ENCODE measurements around the gene PTPRCAP. TPM values are rescaled to one million over a fixed set of nuclear protein-coding genes. Genes with fewer than 3 reads are reported as not detected.
A peak's percentile ranks its signal among the peaks of the same experiment; 100 is the strongest.

Gene PTPRCAP, protein sequence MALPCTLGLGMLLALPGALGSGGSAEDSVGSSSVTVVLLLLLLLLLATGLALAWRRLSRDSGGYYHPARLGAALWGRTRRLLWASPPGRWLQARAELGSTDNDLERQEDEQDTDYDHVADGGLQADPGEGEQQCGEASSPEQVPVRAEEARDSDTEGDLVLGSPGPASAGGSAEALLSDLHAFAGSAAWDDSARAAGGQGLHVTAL
- total RNA-seq (262 and 266 TPM in 2 replicates), polyA plus RNA-seq (353 and 565 TPM in 2 replicates), polyA minus RNA-seq (970 and 1,353 TPM in 2 replicates)
- total RNA-seq (2013) = 280 TPM

DNA sequence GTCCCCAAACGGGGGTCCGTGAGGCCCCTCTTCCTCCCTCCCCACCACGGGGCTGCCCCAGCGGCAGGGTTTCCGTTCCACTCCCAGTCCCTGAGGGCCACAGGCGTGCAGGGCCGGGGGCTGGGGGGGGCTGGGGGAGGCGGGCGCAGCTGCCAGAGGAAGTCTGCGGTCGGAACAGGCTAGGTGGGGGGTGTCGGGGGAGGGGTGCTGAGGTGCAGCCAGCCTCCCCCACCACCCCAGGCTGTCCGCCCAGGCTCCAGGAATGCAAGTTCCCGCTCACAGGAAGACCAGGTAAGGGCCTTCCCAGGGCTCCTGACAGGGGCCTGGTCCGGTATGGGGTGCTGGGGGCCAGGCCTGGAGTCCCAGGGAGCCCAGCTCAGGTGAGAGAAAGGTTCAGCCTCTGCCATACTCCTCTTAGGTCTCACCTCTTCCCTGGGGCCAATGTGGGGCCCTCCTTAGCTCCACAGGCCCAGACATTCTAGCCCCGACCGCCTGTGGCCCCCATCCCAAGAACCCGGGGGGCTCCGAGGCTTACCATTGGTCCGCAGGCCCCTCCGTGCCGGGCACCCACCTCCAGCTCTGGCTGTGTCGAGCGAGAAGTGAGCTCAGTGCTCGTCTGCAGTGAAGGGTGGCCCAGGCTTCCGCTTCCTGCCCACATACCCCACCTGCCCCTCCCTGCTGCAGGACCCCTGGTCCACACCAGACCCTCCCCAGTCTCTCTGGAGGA lies at the start of gene PTPRCAP:
Gene PTPRCAP, minus strand, starts transcription at position 601 of the 727 bp plus-strand sequence. Its CDS starts 63 bp downstream, at position 538.
- DNase-seq (peak; percentile 82), ATAC-seq (ENCODE audit: low read depth) (peak; percentile 53)
- Histone ChIP-seq H3K9me3 (ENCODE audit: control extremely low read depth in 1 of 3, control insufficient read depth in 2 of 3, insufficient read depth in 1 of 3, low read length in 2 of 3) (peaks cover 0 to 3% (median 0%) of the 10 kb centered on the region in 3 donors), H3K27me3 (replicated peaks in 1 of 4; ENCODE audit: control extremely low read depth in 1 of 4, control insufficient read depth in 3 of 4, insufficient read depth in 4 of 4, low read length in 3 of 4) (no peaks in the 10 kb centered on the region), H3K4me1 (ENCODE audit: control insufficient read depth in 2 of 2, insufficient read depth in 2 of 2, low read length in 2 of 2) (peaks cover 68 to 89% of the 10 kb centered on the region in 2 donors), H3K36me3 (replicated peaks in 1 of 2; ENCODE audit: control extremely low read depth in 1 of 2, control insufficient read depth in 1 of 2, extremely low read depth in 1 of 2, insufficient read depth in 2 of 2, low read length in 1 of 2) (peaks cover 0 to 40% of the 10 kb centered on the region in 2 experiments), H3K4me2 (replicated peaks; ENCODE audit: low read depth, low read length, poor library complexity, severe bottlenecking) (peak within 1 kb of the TSS; percentile 99), H3K9ac (ENCODE audit: low read length) (peak within 1 kb of the TSS; percentile 82), H3K79me2 (ENCODE audit: control insufficient read depth, insufficient read depth, low read length) (peaks cover 67% of the 10 kb centered on the region), H3K27ac (ENCODE audit: low read length in 2 of 2) (peak within 1 kb of the TSS; percentile 71 to 88), H2AFZ (ENCODE audit: insufficient read depth, low read depth, low read length, poor library complexity, severe bottlenecking) (no peak within 1 kb of the TSS), H3K4me3 (ENCODE audit: control extremely low read depth in 1 of 5, extremely low read depth in 1 of 5, insufficient read depth in 1 of 5, low read depth in 2 of 5, low read length in 4 of 5) (peak within 1 kb of the TSS; percentile 51 to 96 (median 86)), H4K20me1 (ENCODE audit: control insufficient read depth, insufficient read depth, low read length, poor library complexity, severe bottlenecking) (peaks cover 69% of the 10 kb centered on the region)
- no peaks in the 10 kb centered on the region for H3K9me3 Mint-ChIP-seq (ENCODE audit: insufficient read depth)
- H3K27me3 Mint-ChIP-seq = no peaks in the 10 kb centered on the region
- intact Hi-C loops (cut with micrococcal nuclease) = loop anchor here (1.0 to 2.0 kb wide), 6 partner anchors 16 to 69 kb away; partner anchors contain the start of genes AIP and TMEM134
- H3K4me3 Mint-ChIP-seq = peak within 1 kb of the TSS; percentile 88
- WGBS (ENCODE audit: insufficient coverage) = 0% methylated on average over 15 of the region's 26 CpGs
- TF ChIP-seq, protein P1, sequence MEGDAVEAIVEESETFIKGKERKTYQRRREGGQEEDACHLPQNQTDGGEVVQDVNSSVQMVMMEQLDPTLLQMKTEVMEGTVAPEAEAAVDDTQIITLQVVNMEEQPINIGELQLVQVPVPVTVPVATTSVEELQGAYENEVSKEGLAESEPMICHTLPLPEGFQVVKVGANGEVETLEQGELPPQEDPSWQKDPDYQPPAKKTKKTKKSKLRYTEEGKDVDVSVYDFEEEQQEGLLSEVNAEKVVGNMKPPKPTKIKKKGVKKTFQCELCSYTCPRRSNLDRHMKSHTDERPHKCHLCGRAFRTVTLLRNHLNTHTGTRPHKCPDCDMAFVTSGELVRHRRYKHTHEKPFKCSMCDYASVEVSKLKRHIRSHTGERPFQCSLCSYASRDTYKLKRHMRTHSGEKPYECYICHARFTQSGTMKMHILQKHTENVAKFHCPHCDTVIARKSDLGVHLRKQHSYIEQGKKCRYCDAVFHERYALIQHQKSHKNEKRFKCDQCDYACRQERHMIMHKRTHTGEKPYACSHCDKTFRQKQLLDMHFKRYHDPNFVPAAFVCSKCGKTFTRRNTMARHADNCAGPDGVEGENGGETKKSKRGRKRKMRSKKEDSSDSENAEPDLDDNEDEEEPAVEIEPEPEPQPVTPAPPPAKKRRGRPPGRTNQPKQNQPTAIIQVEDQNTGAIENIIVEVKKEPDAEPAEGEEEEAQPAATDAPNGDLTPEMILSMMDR (IDR thresholded peaks at IDR 0.05) = no peak
- TF ChIP-seq EZH2 (IDR thresholded peaks at IDR 0.05; ENCODE audit: borderline replicate concordance, insufficient read depth, low read depth, low read length, poor library complexity, severe bottlenecking) = no peak
- peak within 1 kb of the TSS; percentile 98 for H3K27ac Mint-ChIP-seq
- H3K4me1 Mint-ChIP-seq = peaks cover 89% of the 10 kb centered on the region
- POLR2A ChIA-PET = interaction anchor here (0.6 to 9.5 kb wide), 28 partner anchors 9 to 319 kb away, joined by 3 to 215 read pairs (median 10); partner anchors contain the start of genes AIP, ANKRD13D, CABP4 and CLCF1
- CTCF ChIA-PET = interaction anchor here (0.6 to 4.4 kb wide), 21 partner anchors 9 to 86 kb away, joined by 3 to 63 read pairs (median 7); partner anchors contain the start of genes CABP4, GPR152, PITPNM1 and PPP1CA
